ENCODE data around the gene LPCAT3.
A peak's percentile ranks its signal among the peaks of the same experiment; 100 is the strongest.

GRCh38 chr12:7060353-7060954 is 42.2 kb upstream of the LPCAT3 start, which contains the start of gene C1S:
- TF ChIP-seq, protein P1, sequence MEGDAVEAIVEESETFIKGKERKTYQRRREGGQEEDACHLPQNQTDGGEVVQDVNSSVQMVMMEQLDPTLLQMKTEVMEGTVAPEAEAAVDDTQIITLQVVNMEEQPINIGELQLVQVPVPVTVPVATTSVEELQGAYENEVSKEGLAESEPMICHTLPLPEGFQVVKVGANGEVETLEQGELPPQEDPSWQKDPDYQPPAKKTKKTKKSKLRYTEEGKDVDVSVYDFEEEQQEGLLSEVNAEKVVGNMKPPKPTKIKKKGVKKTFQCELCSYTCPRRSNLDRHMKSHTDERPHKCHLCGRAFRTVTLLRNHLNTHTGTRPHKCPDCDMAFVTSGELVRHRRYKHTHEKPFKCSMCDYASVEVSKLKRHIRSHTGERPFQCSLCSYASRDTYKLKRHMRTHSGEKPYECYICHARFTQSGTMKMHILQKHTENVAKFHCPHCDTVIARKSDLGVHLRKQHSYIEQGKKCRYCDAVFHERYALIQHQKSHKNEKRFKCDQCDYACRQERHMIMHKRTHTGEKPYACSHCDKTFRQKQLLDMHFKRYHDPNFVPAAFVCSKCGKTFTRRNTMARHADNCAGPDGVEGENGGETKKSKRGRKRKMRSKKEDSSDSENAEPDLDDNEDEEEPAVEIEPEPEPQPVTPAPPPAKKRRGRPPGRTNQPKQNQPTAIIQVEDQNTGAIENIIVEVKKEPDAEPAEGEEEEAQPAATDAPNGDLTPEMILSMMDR (conservative IDR thresholded peaks at IDR 0.05; ENCODE audit: low read depth, low read length) = peak; percentile 48
- TF ChIP-seq EZH2 (IDR thresholded peaks at IDR 0.05; ENCODE audit: low read length, unreplicated experiment) (no peak), EZH2phosphoT487 (IDR thresholded peaks at IDR 0.05; ENCODE audit: borderline replicate concordance, low read length) (no peak)

Data from PC-3 (cell line).